SU-DHL-6 (cell line): ENCODE measurements around the gene THRA.

Experiments
- CTCF ChIP-seq: fragments of 200-600 bp; sonication (generic); IDR thresholded peaks from one replicate; pipeline ENCODE4 v1.5.1; 2017; ENCODE audit warnings: antibody characterized with exemption, mild to moderate bottlenecking, low read length, moderate library complexity; ENCODE audit not compliant: insufficient read depth, poor library complexity, severe bottlenecking
- EZH2phosphoT487 ChIP-seq: fragments of 200-600 bp; sonication (generic), shearing (Covaris generic); conservative IDR thresholded peaks from 2 replicates; pipeline ENCODE4 v1.6.1; 2018; ENCODE audit warnings: mild to moderate bottlenecking, antibody characterized with exemption, low read length, moderate library complexity, mixed read lengths

- TF ChIP-seq CTCF (no peak), EZH2phosphoT487 (no peak)
Observed at GRCh38 chr17:40100419-40100668, 37.6 kb downstream of the THRA start, which contains the start of gene NR1D1.
